OCI-LY7 (cell line): ENCODE measurements around the gene CYP27C1.

Experiments used
- CTCF ChIP-seq: fragments of 200-600 bp; sonication (generic); conservative IDR thresholded peaks from 2 replicates; pipeline ENCODE4 v1.5.1; 2014; ENCODE audit warnings: mild to moderate bottlenecking, antibody characterized with exemption, low read length, moderate library complexity, mixed read lengths
- EZH2phosphoT487 ChIP-seq: fragments of 200-600 bp; sonication (generic); IDR thresholded peaks from 2 replicates; pipeline ENCODE4 v1.6.1; 2018; ENCODE audit warnings: low read depth, borderline replicate concordance, mild to moderate bottlenecking, mixed run types, antibody characterized with exemption, low read length, moderate library complexity, mixed read lengths

- TF ChIP-seq CTCF (no peak), EZH2phosphoT487 (no peak)
Observed at GRCh38 chr2:127175041-127175721, 44.9 kb downstream of the CYP27C1 start.
